GM12891 (cell line): ENCODE measurements around the gene HTRA3.

Experiments
- DNase-seq: peaks from one replicate; pipeline ENCODE4 v3.0.0; 2011; ENCODE audit warnings: low spot score; ENCODE audit not compliant: insufficient read length
- FAIRE-seq: peaks from 2 replicates; lab custom pipeline; 2011; peaks lifted over from hg19 to GRCh38; lab: Jason Lieb, UNC
- PAX5 ChIP-seq: IDR thresholded peaks from 2 replicates; pipeline ENCODE4 v1.6.1; 2011; ENCODE audit warnings: low read length, moderate library complexity, mild to moderate bottlenecking; ENCODE audit not compliant: insufficient read depth, severe bottlenecking
- POLR2A ChIP-seq: IDR thresholded peaks from 2 replicates; pipeline ENCODE4 v1.6.1; 2011; ENCODE audit warnings: low read depth, low read length, control low read depth
- POLR2AphosphoS5 ChIP-seq: IDR thresholded peaks from 2 replicates; pipeline ENCODE4 v1.6.1; 2011; ENCODE audit warnings: low read depth, low read length, control low read depth
- POU2F2 ChIP-seq: IDR thresholded peaks from 2 replicates; pipeline ENCODE4 v1.6.1; 2011; ENCODE audit warnings: low read depth, mild to moderate bottlenecking, control low read depth, low read length, moderate library complexity
- SPI1 ChIP-seq: IDR thresholded peaks from 2 replicates; pipeline ENCODE4 v1.6.1; 2011; ENCODE audit warnings: low read depth, low read length, control low read depth
- TAF1 ChIP-seq: IDR thresholded peaks from 2 replicates; pipeline ENCODE4 v1.6.1; 2011; ENCODE audit warnings: low read depth, low read length, control low read depth

The HTRA3 gene

GRCh38 chr4:8245884-8246833 lies 23.4 kb upstream of the HTRA3 start:
- no peak for FAIRE-seq
- no peak for DNase-seq
- TF ChIP-seq POU2F2 (no peak), POLR2AphosphoS5 (no peak), TAF1 (no peak), SPI1 (no peak), PAX5 (no peak), POLR2A (no peak)

GRCh38 chr4:8247047-8247930 lies 22.3 kb upstream of the HTRA3 start:
- FAIRE-seq (no peak), DNase-seq (no peak)
- TF ChIP-seq SPI1: no peak
- TF ChIP-seq TAF1: no peak
- TF ChIP-seq POLR2AphosphoS5: no peak
- TF ChIP-seq POU2F2: no peak
- no peak for TF ChIP-seq PAX5
- no peak for TF ChIP-seq POLR2A

GRCh38 chr4:8248091-8248490 lies 21.5 kb upstream of the HTRA3 start:
- TF ChIP-seq PAX5: no peak
- no peak for TF ChIP-seq TAF1
- no peak for TF ChIP-seq POLR2AphosphoS5
- no peak for TF ChIP-seq SPI1
- no peak for TF ChIP-seq POU2F2
- TF ChIP-seq POLR2A: no peak
- FAIRE-seq (no peak), DNase-seq (no peak)

- DNase-seq (no peak), FAIRE-seq (no peak)
- TF ChIP-seq POU2F2 (no peak), POLR2AphosphoS5 (no peak), PAX5 (no peak), SPI1 (no peak)
These were observed 19.3 kb upstream of the HTRA3 start for GRCh38 chr4:8250227-8250626.

- no peak for FAIRE-seq
- DNase-seq: no peak
- TF ChIP-seq PAX5 (no peak), POU2F2 (no peak)
These were observed 18.9 kb upstream of the HTRA3 start for GRCh38 chr4:8250637-8251036.

- no peak for DNase-seq
- no peak for FAIRE-seq
- TF ChIP-seq POU2F2 (no peak), POLR2A (no peak), TAF1 (no peak), SPI1 (no peak), PAX5 (no peak), POLR2AphosphoS5 (no peak)
These were observed 18.3 kb upstream of the HTRA3 start for GRCh38 chr4:8251110-8251883.

- FAIRE-seq (no peak), DNase-seq (no peak)
- TF ChIP-seq SPI1 (no peak), TAF1 (no peak), POU2F2 (no peak), PAX5 (no peak), POLR2AphosphoS5 (no peak), POLR2A (no peak)
These were observed 17.0 kb upstream of the HTRA3 start for GRCh38 chr4:8252301-8253173.

GRCh38 chr4:8254076-8254475 lies 15.5 kb upstream of the HTRA3 start:
- FAIRE-seq (no peak), DNase-seq (no peak)
- TF ChIP-seq PAX5: no peak
- no peak for TF ChIP-seq POLR2AphosphoS5
- TF ChIP-seq TAF1: no peak
- no peak for TF ChIP-seq POLR2A
- TF ChIP-seq SPI1: no peak
- no peak for TF ChIP-seq POU2F2
